Ishikawa (cell line): ENCODE data around the gene ICAM2.

Experiments
- CEBPB ChIP-seq: IDR thresholded peaks from 2 replicates; pipeline ENCODE4 v1.6.1; 2012
- CREB1 ChIP-seq: IDR thresholded peaks from 2 replicates; pipeline ENCODE4 v1.6.1; 2012; ENCODE audit warnings: low read depth
- EGR1 ChIP-seq: IDR thresholded peaks from 2 replicates; pipeline ENCODE4 v1.6.1; 2012
- EP300 ChIP-seq: IDR thresholded peaks from 2 replicates; pipeline ENCODE4 v1.6.1; 2012; ENCODE audit warnings: borderline replicate concordance
- FOXM1 ChIP-seq: IDR thresholded peaks from 2 replicates; pipeline ENCODE4 v1.6.1; 2012; ENCODE audit warnings: low read depth, borderline replicate concordance
- MAX ChIP-seq: IDR thresholded peaks from 2 replicates; pipeline ENCODE4 v1.6.1; 2012
- NFIC ChIP-seq: IDR thresholded peaks from 2 replicates; pipeline ENCODE4 v1.6.1; 2012
- RAD21 ChIP-seq: IDR thresholded peaks from 2 replicates; pipeline ENCODE4 v1.6.1; 2012; ENCODE audit warnings: low read depth
- REST ChIP-seq: IDR thresholded peaks from 2 replicates; pipeline ENCODE4 v1.6.1; 2012; ENCODE audit warnings: low read depth, mild to moderate bottlenecking
- TAF1 ChIP-seq: IDR thresholded peaks from 2 replicates; pipeline ENCODE4 v1.6.1; 2012; ENCODE audit warnings: low read depth, mild to moderate bottlenecking
- TCF12 ChIP-seq: IDR thresholded peaks from 2 replicates; pipeline ENCODE4 v1.6.1; 2012; ENCODE audit warnings: low read depth
- TEAD4 ChIP-seq: IDR thresholded peaks from 2 replicates; pipeline ENCODE4 v1.6.1; 2012
- USF1 ChIP-seq: IDR thresholded peaks from 2 replicates; pipeline ENCODE4 v1.6.1; 2012
- YY1 ChIP-seq: IDR thresholded peaks from 2 replicates; pipeline ENCODE4 v1.6.1; 2012; ENCODE audit warnings: low read depth
- ZBTB7A ChIP-seq: IDR thresholded peaks from 2 replicates; pipeline ENCODE4 v1.6.1; 2012; ENCODE audit warnings: low read depth

Gene ICAM2

GRCh38 chr17:64024781-64025731 is 4.6 kb upstream of the ICAM2 start:
- TF ChIP-seq NFIC (peak; percentile 37; the same call in 1 of the 2 replicates), CREB1 (no peak)

GRCh38 chr17:64024215-64024654 is 3.8 kb upstream of the ICAM2 start:
- TF ChIP-seq TAF1 (no peak), CREB1 (no peak)

DNA sequence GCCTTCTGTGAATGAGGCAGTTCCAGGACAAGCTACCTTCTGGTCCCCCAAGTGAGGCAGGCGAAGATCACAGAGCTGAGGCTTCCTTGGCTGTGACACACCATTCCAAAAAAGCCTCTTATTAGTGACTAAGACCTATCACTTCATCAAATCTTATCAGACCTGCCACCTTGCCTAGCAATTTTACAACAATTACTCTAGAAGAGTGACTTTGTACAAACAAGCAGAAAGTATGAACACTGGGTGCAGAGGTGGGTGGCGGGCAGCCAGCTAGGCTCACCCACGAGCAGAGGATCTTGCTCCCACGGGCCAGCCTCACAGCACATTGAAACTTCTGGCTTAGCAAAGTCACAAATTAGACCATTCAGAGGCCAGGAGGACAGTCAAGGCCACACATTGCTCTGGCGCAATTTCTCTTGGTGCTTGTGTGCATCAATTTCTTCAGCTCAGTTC is 2.2 kb upstream of the ICAM2 start:
- TF ChIP-seq TAF1 (no peak), MAX (no peak), RAD21 (no peak), FOXM1 (no peak), USF1 (no peak), ZBTB7A (no peak), CREB1 (no peak), TEAD4 (no peak), YY1 (no peak), TCF12 (no peak), EP300 (no peak)

- TF ChIP-seq CREB1: no peak
- no peak for TF ChIP-seq RAD21
- TF ChIP-seq REST: no peak
- no peak for TF ChIP-seq FOXM1
- no peak for TF ChIP-seq TCF12
- TF ChIP-seq NFIC: no peak
- TF ChIP-seq MAX: no peak
- no peak for TF ChIP-seq TAF1
- TF ChIP-seq EP300: no peak
- no peak for TF ChIP-seq EGR1
- no peak for TF ChIP-seq YY1
- TF ChIP-seq CEBPB: no peak
- no peak for TF ChIP-seq USF1
- TF ChIP-seq TEAD4: no peak
- TF ChIP-seq ZBTB7A: no peak
Measured at GRCh38 chr17:64017381-64017980, 3.0 kb downstream of the ICAM2 start.

- TF ChIP-seq REST (no peak), CREB1 (no peak), MAX (no peak), TCF12 (no peak), RAD21 (no peak), TAF1 (no peak), CEBPB (no peak), NFIC (no peak), TEAD4 (no peak), USF1 (no peak), EP300 (no peak), FOXM1 (no peak), ZBTB7A (no peak), YY1 (no peak), EGR1 (no peak)
Measured at GRCh38 chr17:64016974-64017373, 3.5 kb downstream of the ICAM2 start.
